GM12801 (cell line): ENCODE results near the gene NPAS3.

Experiments
- TF ChIP-seq, protein P1 (sequence below): IDR thresholded peaks from one replicate; pipeline ENCODE4 v1.5.1; 2011; ENCODE audit warnings: control low read depth; ENCODE audit not compliant: insufficient read length; ENCODE audit errors: extremely low read depth

The NPAS3 gene

DNA sequence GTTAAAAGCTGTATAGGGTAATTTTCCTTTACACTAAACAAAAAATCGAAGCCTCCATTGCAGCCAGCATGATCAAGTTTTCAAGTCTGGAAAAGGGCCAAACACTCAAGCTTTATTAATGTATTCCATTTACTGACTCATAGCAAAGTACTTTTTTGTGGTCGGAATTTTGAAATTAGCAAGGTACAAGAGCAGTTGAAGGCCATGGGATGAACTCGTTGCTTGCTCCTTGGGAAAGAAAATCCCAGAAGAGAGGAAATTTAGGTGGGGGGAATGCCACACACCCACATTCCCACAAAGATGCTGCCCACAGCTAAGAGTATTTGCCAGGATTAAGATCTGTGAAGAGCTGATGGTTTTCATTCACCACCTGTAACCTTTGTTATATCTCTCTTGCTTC lies 678.5 kb downstream of the NPAS3 start:
- TF ChIP-seq, protein P1, sequence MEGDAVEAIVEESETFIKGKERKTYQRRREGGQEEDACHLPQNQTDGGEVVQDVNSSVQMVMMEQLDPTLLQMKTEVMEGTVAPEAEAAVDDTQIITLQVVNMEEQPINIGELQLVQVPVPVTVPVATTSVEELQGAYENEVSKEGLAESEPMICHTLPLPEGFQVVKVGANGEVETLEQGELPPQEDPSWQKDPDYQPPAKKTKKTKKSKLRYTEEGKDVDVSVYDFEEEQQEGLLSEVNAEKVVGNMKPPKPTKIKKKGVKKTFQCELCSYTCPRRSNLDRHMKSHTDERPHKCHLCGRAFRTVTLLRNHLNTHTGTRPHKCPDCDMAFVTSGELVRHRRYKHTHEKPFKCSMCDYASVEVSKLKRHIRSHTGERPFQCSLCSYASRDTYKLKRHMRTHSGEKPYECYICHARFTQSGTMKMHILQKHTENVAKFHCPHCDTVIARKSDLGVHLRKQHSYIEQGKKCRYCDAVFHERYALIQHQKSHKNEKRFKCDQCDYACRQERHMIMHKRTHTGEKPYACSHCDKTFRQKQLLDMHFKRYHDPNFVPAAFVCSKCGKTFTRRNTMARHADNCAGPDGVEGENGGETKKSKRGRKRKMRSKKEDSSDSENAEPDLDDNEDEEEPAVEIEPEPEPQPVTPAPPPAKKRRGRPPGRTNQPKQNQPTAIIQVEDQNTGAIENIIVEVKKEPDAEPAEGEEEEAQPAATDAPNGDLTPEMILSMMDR = no peak

DNA sequence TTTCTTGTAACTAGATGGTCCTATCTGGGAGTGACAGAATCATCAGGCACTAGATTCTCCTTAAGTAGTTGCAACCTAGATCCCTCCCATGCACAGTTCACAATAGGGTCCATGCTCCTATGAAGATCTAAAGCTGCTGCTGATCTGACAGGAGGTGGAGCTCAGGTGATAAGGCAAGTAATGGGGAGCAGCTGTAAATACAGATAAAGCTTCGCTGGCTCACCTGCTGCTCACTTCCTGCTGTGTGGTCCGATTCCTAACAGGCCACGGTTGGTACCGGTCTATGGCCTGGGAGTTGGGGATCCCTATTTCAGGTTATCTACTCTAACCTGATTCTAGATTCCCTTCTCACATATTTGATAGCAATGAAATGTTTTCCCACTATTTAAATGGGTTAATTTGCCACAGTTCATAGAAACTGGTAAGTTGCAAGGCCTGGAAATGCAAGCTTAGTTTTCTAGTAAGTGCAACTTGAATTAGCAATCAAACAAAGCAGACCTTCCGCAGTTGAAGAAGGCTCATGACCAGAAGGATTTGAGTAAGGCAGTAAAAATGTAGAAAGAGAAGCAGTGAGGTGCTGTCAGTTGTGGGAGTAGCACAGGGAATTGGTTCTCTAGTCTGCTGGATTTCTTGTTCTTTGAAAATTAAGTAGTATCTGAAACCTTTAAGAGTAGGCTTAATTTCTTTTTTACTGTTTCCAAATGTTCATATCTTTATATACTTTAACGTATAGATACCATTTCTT lies 679.9 kb downstream of the NPAS3 start:
- TF ChIP-seq, protein P1 = no peak

DNA sequence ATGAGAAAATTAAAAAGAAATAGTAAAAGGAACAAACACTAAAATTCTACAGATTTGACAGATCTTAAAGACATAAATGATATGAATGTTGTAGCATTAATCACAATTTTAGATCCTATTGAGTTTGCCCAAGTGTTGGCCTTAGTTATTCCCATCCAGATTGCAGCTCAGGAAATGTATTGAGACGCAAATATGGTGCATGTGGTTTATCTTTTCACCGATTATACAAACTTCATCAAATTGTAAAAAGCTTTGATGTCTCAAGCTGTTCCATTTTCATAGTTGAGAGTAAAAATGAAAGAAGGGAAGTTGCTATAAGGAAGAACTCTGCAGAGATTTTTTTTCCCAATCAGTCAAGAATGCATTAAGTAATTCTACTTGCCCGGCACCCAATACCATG lies 683.8 kb downstream of the NPAS3 start:
- TF ChIP-seq, protein P1 = no peak

DNA sequence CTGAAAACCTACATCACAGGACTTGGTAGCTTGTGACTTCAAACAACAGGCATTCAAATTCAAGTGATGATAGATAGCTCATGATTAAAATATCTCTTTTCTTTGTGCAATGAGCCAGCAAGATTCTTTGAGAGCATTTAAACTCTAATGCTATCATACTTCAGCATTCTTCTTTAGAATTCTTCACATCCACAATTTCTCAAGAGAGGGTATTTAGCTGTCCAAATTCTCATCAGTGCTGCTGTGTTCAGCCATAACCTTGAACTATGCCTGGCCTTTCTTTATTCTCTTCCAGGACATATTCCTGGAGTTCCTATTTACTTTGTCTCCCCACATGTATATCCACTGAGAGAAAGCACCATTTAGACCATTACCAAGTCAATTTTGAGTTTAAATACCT lies 691.1 kb downstream of the NPAS3 start:
- TF ChIP-seq, protein P1 = no peak

DNA sequence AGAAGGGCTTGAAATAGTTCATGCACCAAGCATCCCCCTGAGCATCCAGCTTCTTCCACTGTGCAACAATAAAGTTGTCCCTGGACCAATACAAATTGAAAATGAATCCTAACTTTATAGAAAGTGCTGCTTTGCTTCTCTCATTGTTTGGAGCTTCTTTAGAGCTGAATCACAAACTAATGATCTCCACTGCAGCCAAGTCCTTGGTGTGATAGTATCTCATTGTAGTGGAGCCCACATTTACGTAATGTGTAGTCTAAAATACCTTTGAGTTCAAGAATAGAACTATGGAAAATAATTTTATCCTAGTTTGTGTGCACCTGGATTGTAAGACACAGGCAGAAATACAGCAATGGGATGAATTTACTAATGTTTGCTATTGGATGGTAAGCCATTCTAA lies 692.3 kb downstream of the NPAS3 start:
- TF ChIP-seq, protein P1 = no peak

DNA sequence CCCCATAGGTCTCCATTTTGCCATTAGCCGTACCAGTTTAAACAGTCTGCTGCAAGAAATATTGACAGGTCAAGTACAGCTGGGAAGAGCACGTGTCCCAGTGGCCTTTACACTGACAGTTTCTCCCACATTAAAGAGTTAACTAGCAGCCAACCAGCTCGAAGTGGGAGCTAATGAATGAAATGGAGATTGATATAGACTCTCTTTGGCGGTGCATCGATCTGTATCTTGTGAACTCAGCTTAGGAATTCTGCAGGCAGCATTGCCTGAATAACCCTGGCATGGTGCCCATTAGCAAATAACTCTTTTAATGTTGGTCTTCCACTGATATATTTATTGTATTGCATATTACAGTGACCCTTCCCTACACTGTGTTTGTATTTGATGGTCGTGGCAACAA lies 692.8 kb downstream of the NPAS3 start:
- TF ChIP-seq, protein P1 = no peak

DNA sequence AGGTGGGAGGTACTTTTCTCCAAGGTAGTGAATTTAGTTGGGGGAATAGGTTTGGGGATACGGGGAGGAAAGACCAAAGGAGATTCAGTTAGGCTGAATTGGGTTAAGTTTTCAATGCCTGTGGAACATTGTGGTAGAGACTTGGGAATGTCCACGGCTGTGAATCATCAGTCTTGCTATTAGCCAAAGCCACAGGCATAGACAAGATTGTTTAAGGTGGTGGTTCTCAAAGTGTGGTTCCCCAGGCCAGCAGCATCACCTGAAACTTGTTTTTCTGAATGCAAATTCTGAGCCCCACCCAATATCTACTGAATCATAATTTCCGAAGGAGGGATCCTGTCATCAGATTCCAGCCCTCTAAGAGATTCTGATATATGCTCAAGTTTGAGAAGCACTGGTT lies 696.0 kb downstream of the NPAS3 start:
- TF ChIP-seq, protein P1 = no peak
